IMR-90 (cell line): ENCODE measurements around the gene NMS. TPM values are rescaled to one million over a fixed set of nuclear protein-coding genes. Genes with fewer than 3 reads are reported as not detected.
"Not testable (repeated sequence)": the region's sequence is repeated elsewhere in the genome, so short reads cannot be mapped to it uniquely, and the experiment has no call there.

ENCODE experiments used
- ATAC-seq: fragments of 200-7000 bp; cut with Tn5 transposase; 2 replicates; pipeline ENCODE4 v1.9.1; 2020; ENCODE audit warnings: low read depth, mild to moderate bottlenecking, moderate library complexity
- BruUV-seq: library from RNA; stranded (reverse); fragments of 400-500 nt; replicated peaks from 2 replicates; lab custom pipeline; 2021; lab: Mats Ljungman, UMichigan
- CTCF ChIA-PET: fragments of 300-600 bp; formaldehyde crosslinking; extraction: SDS; loops from one replicate; lab custom pipeline; 2021; ENCODE audit warnings: antibody characterized with exemption; lab: Yijun Ruan, JAX
- POLR2A ChIA-PET: fragments of 300-600 bp; sonication (Branson Sonifier 250); formaldehyde crosslinking; loops from one replicate; lab custom pipeline; 2022; ENCODE audit warnings: antibody characterized with exemption; ENCODE audit not compliant: unreplicated experiment; lab: Charles Lee
- DNase-seq: peaks from one replicate; pipeline ENCODE4 v3.0.0; 2013
- H2AFZ ChIP-seq: replicated peaks from 2 replicates; pipeline ENCODE3; 2013; ENCODE audit warnings: low read length, mild to moderate bottlenecking; ENCODE audit not compliant: poor library complexity
- H2AK5ac ChIP-seq: 2 replicates; pipeline ENCODE4 v1.6.1; 2013; ENCODE audit warnings: low read depth, low read length, inconsistent platforms
- H2AK9ac ChIP-seq: replicated peaks from 2 replicates; pipeline ENCODE3; 2013; ENCODE audit warnings: mild to moderate bottlenecking, low read depth, low read length, moderate library complexity; ENCODE audit not compliant: poor library complexity
- H2BK120ac ChIP-seq: 2 replicates; pipeline ENCODE4 v1.6.1; 2013; ENCODE audit warnings: low read depth, low read length, inconsistent platforms
- H2BK15ac ChIP-seq: 3 replicates; pipeline ENCODE4 v1.6.1; 2013; ENCODE audit warnings: low read depth, low read length, inconsistent platforms
- H2BK20ac ChIP-seq: 2 replicates; pipeline ENCODE4 v1.6.1; 2013; ENCODE audit warnings: low read depth, mild to moderate bottlenecking, inconsistent platforms, low read length, moderate library complexity
- H2BK5ac ChIP-seq: 2 replicates; pipeline ENCODE4 v1.6.1; 2013; ENCODE audit warnings: mild to moderate bottlenecking, low read depth, low read length, inconsistent platforms; ENCODE audit not compliant: poor library complexity, severe bottlenecking
- H3K14ac ChIP-seq: replicated peaks from 2 replicates; pipeline ENCODE4 v1.6.1; 2013; ENCODE audit warnings: low read depth, low read length, inconsistent platforms
- H3K18ac ChIP-seq: 2 replicates; pipeline ENCODE4 v1.6.1; 2013; ENCODE audit warnings: low read depth, low read length, control low read depth
- H3K23ac ChIP-seq: 2 replicates; pipeline ENCODE4 v1.6.1; 2013; ENCODE audit warnings: low read depth, low read length, inconsistent platforms
- H3K27ac ChIP-seq: 2 replicates; pipeline ENCODE4 v1.5.1; 2013; ENCODE audit warnings: mild to moderate bottlenecking, control low read depth, low read length; ENCODE audit not compliant: insufficient read depth
- H3K27me3 ChIP-seq: 2 replicates; pipeline ENCODE4 v1.6.1; 2013; ENCODE audit warnings: low read length; ENCODE audit not compliant: control insufficient read depth, insufficient read depth
- H3K36me3 ChIP-seq: 2 replicates; pipeline ENCODE4 v1.6.1; 2013; ENCODE audit warnings: low read length, mixed read lengths; ENCODE audit not compliant: control insufficient read depth, insufficient read depth
- H3K4ac ChIP-seq: 2 replicates; pipeline ENCODE4 v1.6.1; 2013; ENCODE audit warnings: low read depth, low read length, inconsistent platforms
- H3K4me1 ChIP-seq: 2 replicates; pipeline ENCODE4 v1.6.1; 2013; ENCODE audit warnings: low read length, mixed read lengths; ENCODE audit not compliant: control insufficient read depth, insufficient read depth
- H3K4me2 ChIP-seq: 2 replicates; pipeline ENCODE4 v1.6.1; 2013; ENCODE audit warnings: low read depth, mild to moderate bottlenecking, control low read depth, low read length, moderate library complexity
- H3K4me3 ChIP-seq: 2 replicates; pipeline ENCODE4 v1.5.1; 2013; ENCODE audit warnings: low read depth, mild to moderate bottlenecking, control low read depth, low read length, moderate library complexity; ENCODE audit not compliant: insufficient read depth
- H3K56ac ChIP-seq: 2 replicates; pipeline ENCODE4 v1.6.1; 2013; ENCODE audit warnings: low read length, inconsistent platforms; ENCODE audit not compliant: insufficient read depth; ENCODE audit errors: extremely low read depth
- H3K79me1 ChIP-seq, 2 experiments: 2 replicates each; pipeline ENCODE4 v1.6.1; 2013; ENCODE audit warnings: low read length in 2 of 2, inconsistent platforms in 1 of 2, low read depth in 1 of 2
- H3K9ac ChIP-seq: 2 replicates; pipeline ENCODE4 v1.6.1; 2013; ENCODE audit warnings: low read depth, low read length, control low read depth
- H3K9me1 ChIP-seq: 2 replicates; pipeline ENCODE4 v1.6.1; 2013; ENCODE audit warnings: low read length, inconsistent platforms; ENCODE audit not compliant: insufficient read depth
- H3K9me3 ChIP-seq: 2 replicates; pipeline ENCODE4 v1.6.1; 2013; ENCODE audit warnings: low read length; ENCODE audit not compliant: control insufficient read depth, insufficient read depth
- H4K20me1 ChIP-seq: 2 replicates; pipeline ENCODE4 v1.6.1; 2013; ENCODE audit warnings: low read length, inconsistent platforms; ENCODE audit not compliant: insufficient read depth
- H4K5ac ChIP-seq: 2 replicates; pipeline ENCODE4 v1.6.1; 2013; ENCODE audit warnings: mild to moderate bottlenecking, low read depth, low read length, control low read depth
- H4K8ac ChIP-seq, 2 experiments: 2 replicates each; pipeline ENCODE4 v1.6.1; 2013; ENCODE audit warnings: low read depth in 2 of 2, low read length in 2 of 2, control low read depth in 1 of 2, inconsistent platforms in 1 of 2
- H4K91ac ChIP-seq: 2 replicates; pipeline ENCODE4 v1.6.1; 2013; ENCODE audit warnings: low read depth, low read length, inconsistent platforms; ENCODE audit not compliant: insufficient read depth
- CHD1 ChIP-seq: IDR thresholded peaks from 2 replicates; pipeline ENCODE4 v1.6.1; 2012; ENCODE audit warnings: low read depth, low read length, improper control_type of control experiment
- POLR2A ChIP-seq: IDR thresholded peaks from 2 replicates; pipeline ENCODE4 v1.6.1; 2012; ENCODE audit warnings: mild to moderate bottlenecking, low read depth, low read length
- SMC3 ChIP-seq: fragments of 150-350 bp; IDR thresholded peaks from 2 replicates; pipeline ENCODE4 v1.6.1; 2016; ENCODE audit warnings: low read depth, mild to moderate bottlenecking, antibody characterized with exemption, low read length, moderate library complexity
- WGBS, 2 experiments: methylation state at CpG; one replicate each; pipeline versions ENCODE4 v1.1.5 to v1.1.7; 2013; ENCODE audit warnings: missing lambda C conversion rate in 2 of 2; ENCODE audit not compliant: insufficient read length in 1 of 2; ENCODE audit errors: extremely low coverage in 2 of 2; 5-methylcytosine and 5-hydroxymethylcytosine counted together
- dilution Hi-C: fragments of 300-500 bp; cut with HindIII; formaldehyde crosslinking; loops from one replicate; pipeline ENCODE4 v1.14.3; 2018; ENCODE audit warnings: low sequenced_read_pairs; ENCODE audit not compliant: unreplicated experiment
- in situ Hi-C: fragments of 300-500 bp; cut with MboI; formaldehyde crosslinking; loops from 3 replicates; pipeline ENCODE4 v1.14.3; 2019; ENCODE audit warnings: low sequenced_read_pairs, inconsistent platforms, mixed read lengths
- intact Hi-C: fragments of 100-400 bp; cut with micrococcal nuclease; formaldehyde crosslinking; loops from 2 replicates; pipeline ENCODE4 v1.10.0; 2022
- polyA plus RNA-seq, 3 experiments: library from polyadenylated mRNA; depleted of rRNA; stranded (reverse); fragments of >200 nt; gene quantifications; 2 replicates each; pipeline ENCODE4 v1.2.3, GENCODE V29; 2012; ENCODE audit warnings: low replicate concordance in 1 of 3
- total RNA-seq: library from RNA; depleted of rRNA; stranded (reverse); fragments of >200 nt; gene quantifications from 2 replicates; pipeline ENCODE4 v1.2.3, GENCODE V29; 2012
- TF ChIP-seq, protein P1 (sequence below): conservative IDR thresholded peaks from 2 replicates; pipeline ENCODE4 v1.5.1; 2012; ENCODE audit warnings: mild to moderate bottlenecking, low read depth, low read length, improper control_type of control experiment

The NMS gene
- total and polyA plus RNA-seq, 2 of the 4 experiments (the other 2 are of a cell fraction) = not detected

DNA sequence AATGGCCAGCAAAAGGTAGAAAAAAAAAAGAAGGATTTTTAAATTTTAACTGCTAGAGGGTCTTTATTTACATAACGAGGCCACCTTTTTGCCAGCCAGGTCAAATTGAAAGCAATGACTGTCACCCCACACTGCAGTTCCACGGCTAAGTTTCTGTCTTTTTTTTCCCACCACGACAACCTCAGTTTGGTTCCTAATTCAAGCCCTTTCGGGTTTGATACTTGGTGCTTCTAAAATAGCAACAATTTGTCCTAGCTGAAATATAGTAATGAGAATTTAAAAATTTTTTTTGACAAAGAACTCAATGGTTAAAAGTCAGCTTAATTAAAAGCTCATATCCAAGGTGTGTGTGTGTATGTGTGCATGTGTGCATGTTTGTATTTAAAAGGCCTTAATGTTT lies 16.4 kb upstream of the NMS start:
- Histone ChIP-seq H4K5ac (no peak overlapping the region), H3K4me2 (no peak overlapping the region), H2AK5ac (no peak overlapping the region), H3K9ac (no peak overlapping the region), H2BK15ac (no peak overlapping the region), H2BK5ac (no peak overlapping the region), H3K27me3 (peaks cover 4% of the 10 kb centered on the region), H2BK20ac (no peak overlapping the region), H4K20me1 (no peaks in the 10 kb centered on the region), H2AK9ac (no peak overlapping the region), H3K27ac (no peak overlapping the region), H3K9me3 (peaks cover 4% of the 10 kb centered on the region; the same call in 1 of the 2 replicates), H3K4me3 (no peak overlapping the region), H3K56ac (no peak overlapping the region), H3K9me1 (no peaks in the 10 kb centered on the region), H2AFZ (no peak overlapping the region), H3K14ac (no peak overlapping the region), H3K36me3 (no peaks in the 10 kb centered on the region), H3K79me1 (no peaks in the 10 kb centered on the region), H3K4me1 (no peaks in the 10 kb centered on the region), H4K91ac (no peak overlapping the region), H3K18ac (no peak overlapping the region), H3K23ac (no peak overlapping the region), H4K8ac (no peak overlapping the region), H2BK120ac (no peak overlapping the region), H3K4ac (no peak overlapping the region)
- no peak for DNase-seq
- no TSS peak for BruUV-seq
- in situ Hi-C loops = no loop called here
- CTCF ChIA-PET = no interaction called here
- POLR2A ChIA-PET = no interaction called here
- intact Hi-C loops = no loop called here
- WGBS, 2 experiments = no CpG with 5 or more reads among the region's 4 CpGs
- TF ChIP-seq SMC3 = no peak
- TF ChIP-seq CHD1 = no peak
- TF ChIP-seq, protein P1, sequence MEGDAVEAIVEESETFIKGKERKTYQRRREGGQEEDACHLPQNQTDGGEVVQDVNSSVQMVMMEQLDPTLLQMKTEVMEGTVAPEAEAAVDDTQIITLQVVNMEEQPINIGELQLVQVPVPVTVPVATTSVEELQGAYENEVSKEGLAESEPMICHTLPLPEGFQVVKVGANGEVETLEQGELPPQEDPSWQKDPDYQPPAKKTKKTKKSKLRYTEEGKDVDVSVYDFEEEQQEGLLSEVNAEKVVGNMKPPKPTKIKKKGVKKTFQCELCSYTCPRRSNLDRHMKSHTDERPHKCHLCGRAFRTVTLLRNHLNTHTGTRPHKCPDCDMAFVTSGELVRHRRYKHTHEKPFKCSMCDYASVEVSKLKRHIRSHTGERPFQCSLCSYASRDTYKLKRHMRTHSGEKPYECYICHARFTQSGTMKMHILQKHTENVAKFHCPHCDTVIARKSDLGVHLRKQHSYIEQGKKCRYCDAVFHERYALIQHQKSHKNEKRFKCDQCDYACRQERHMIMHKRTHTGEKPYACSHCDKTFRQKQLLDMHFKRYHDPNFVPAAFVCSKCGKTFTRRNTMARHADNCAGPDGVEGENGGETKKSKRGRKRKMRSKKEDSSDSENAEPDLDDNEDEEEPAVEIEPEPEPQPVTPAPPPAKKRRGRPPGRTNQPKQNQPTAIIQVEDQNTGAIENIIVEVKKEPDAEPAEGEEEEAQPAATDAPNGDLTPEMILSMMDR = no peak
- TF ChIP-seq POLR2A = no peak
- dilution Hi-C loops = no loop called here
- ATAC-seq = no peak

DNA sequence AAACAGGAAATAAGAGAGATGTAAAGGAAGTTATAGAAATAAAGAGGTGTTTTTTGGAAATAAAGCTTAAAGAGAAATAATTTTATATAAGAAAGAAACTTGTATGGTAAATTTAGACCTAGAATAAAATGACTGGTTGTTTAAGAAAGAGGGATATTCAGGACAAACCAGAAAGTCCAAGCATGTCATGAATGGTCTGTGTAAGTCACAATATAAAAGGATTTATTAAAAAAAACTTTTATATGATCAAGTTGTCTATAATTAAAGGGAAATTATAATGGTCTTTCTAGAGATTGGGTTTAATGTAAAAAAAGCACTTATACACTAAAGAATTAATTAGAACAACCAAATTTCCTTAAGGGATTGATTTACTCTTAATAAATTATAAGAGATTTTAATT lies 13.9 kb upstream of the NMS start:
- intact Hi-C loops, H3K14ac ChIP-seq, H3K18ac ChIP-seq, H2BK5ac ChIP-seq, in situ Hi-C loops, H3K4me1 ChIP-seq, H3K79me1 ChIP-seq, H3K4ac ChIP-seq, H4K91ac ChIP-seq, H4K5ac ChIP-seq, DNase-seq, H3K9me3 ChIP-seq, H3K27ac ChIP-seq, H3K4me2 ChIP-seq, H2BK15ac ChIP-seq, H2AFZ ChIP-seq, POLR2A ChIA-PET, dilution Hi-C loops, H3K36me3 ChIP-seq, H2AK5ac ChIP-seq, H2BK20ac ChIP-seq, H3K9me1 ChIP-seq, ATAC-seq, CTCF ChIA-PET, H3K27me3 ChIP-seq, H2AK9ac ChIP-seq, H3K56ac ChIP-seq, H4K8ac ChIP-seq, H3K23ac ChIP-seq, H2BK120ac ChIP-seq, BruUV-seq, H3K9ac ChIP-seq, H4K20me1 ChIP-seq, H3K4me3 ChIP-seq: not testable (repeated sequence)
